ENCODE measurements around the gene OGFOD3.

Gene OGFOD3

GRCh38 chr17:82402865-82403264 lies 15.5 kb downstream of the OGFOD3 start:
- TF ChIP-seq CTCF (IDR thresholded peaks at IDR 0.05; ENCODE audit: borderline replicate concordance, insufficient read depth, low read depth, low read length) = no peak
- no peak overlapping the region for H3K4me3 ChIP-seq (ENCODE audit: low read depth, low read length)

GRCh38 chr17:82400830-82401229 lies 17.6 kb downstream of the OGFOD3 start:
- TF ChIP-seq CTCF (IDR thresholded peaks at IDR 0.05; ENCODE audit: borderline replicate concordance, insufficient read depth, low read depth, low read length) = no peak
- no peak overlapping the region for H3K4me3 ChIP-seq (ENCODE audit: low read depth, low read length)

GRCh38 chr17:82400206-82400605 lies 18.2 kb downstream of the OGFOD3 start:
- H3K4me3 ChIP-seq (ENCODE audit: low read depth, low read length) = no peak overlapping the region

GRCh38 chr17:82399601-82400101 lies 18.7 kb downstream of the OGFOD3 start:
- TF ChIP-seq CTCF (IDR thresholded peaks at IDR 0.05; ENCODE audit: borderline replicate concordance, insufficient read depth, low read depth, low read length) = no peak
- H3K4me3 ChIP-seq (ENCODE audit: low read depth, low read length) = no peak overlapping the region

More at GRCh38 chr17:82400206-82400605, 18.2 kb downstream of the OGFOD3 start:
- no peak for TF ChIP-seq CTCF (IDR thresholded peaks at IDR 0.05; ENCODE audit: borderline replicate concordance, insufficient read depth, low read depth, low read length)

- H3K4me3 ChIP-seq (ENCODE audit: low read depth, low read length) = no peak overlapping the region
- TF ChIP-seq CTCF (IDR thresholded peaks at IDR 0.05; ENCODE audit: borderline replicate concordance, insufficient read depth, low read depth, low read length) = no peak
These were observed 19.3 kb downstream of the OGFOD3 start for GRCh38 chr17:82399041-82399441.

- no peak overlapping the region for H3K4me3 ChIP-seq (ENCODE audit: low read depth, low read length)
- no peak for TF ChIP-seq CTCF (IDR thresholded peaks at IDR 0.05; ENCODE audit: borderline replicate concordance, insufficient read depth, low read depth, low read length)
These were observed 20.7 kb downstream of the OGFOD3 start for GRCh38 chr17:82397449-82398335.

All from GM12875 (cell line).